Vagina (tissue), 2 donors: Measurements from ENCODE around the gene PKLR. TPM values are rescaled to one million over a fixed set of nuclear protein-coding genes. Genes with fewer than 3 reads are reported as not detected.
"Not testable (repeated sequence)": the region's sequence is repeated elsewhere in the genome, so short reads cannot be mapped to it uniquely, and the experiment has no call there.

Experiments used
- DNase-seq, 2 donors: peaks; one replicate each; pipeline ENCODE4 v3.0.0-alpha.2; 2017; ENCODE audit errors: extremely low spot score in 2 of 2
- H3K27ac ChIP-seq: fragments of 200-600 bp; sonication (generic); one replicate; pipeline ENCODE4 v1.5.1; 2019
- H3K27me3 ChIP-seq: fragments of 200-600 bp; sonication (generic); one replicate; pipeline ENCODE4 v1.5.1; 2019
- H3K36me3 ChIP-seq, 2 donors: fragments of 200-600 bp; sonication (generic); one replicate each; pipeline ENCODE4 v1.5.1; 2017 to 2019
- H3K4me1 ChIP-seq: fragments of 200-600 bp; sonication (generic); one replicate; pipeline ENCODE4 v1.5.1; 2019
- H3K4me3 ChIP-seq, 2 donors: fragments of 200-600 bp; sonication (generic); 1 replicate in 1 of 2; 2 replicates in 1 of 2; pipeline ENCODE4 v1.5.1; 2016 to 2019
- H3K9me3 ChIP-seq: fragments of 200-600 bp; sonication (generic); one replicate; pipeline ENCODE4 v1.5.1; 2019
- POLR2A ChIP-seq, 2 donors: fragments of 450-650 bp; IDR thresholded peaks; one replicate each; pipeline ENCODE4 v1.6.1; 2017; ENCODE audit warnings: antibody characterized with exemption in 2 of 2, mild to moderate bottlenecking in 2 of 2, moderate library complexity in 2 of 2
- POLR2AphosphoS5 ChIP-seq, 2 donors: sonication (generic); formaldehyde crosslinking; IDR thresholded peaks; one replicate each; pipeline ENCODE4 v1.9.0; 2017; ENCODE audit warnings: antibody characterized with exemption in 2 of 2, mild to moderate bottlenecking in 2 of 2, low read depth in 1 of 2; ENCODE audit not compliant: insufficient read depth in 1 of 2
- intact Hi-C: fragments of 100-400 bp; cut with DNase I; formaldehyde crosslinking; loops from one replicate; pipeline ENCODE4 v1.15.1; 2023
- total RNA-seq: library from RNA; depleted of rRNA; stranded (reverse); fragments of >200 nt; gene quantifications from one replicate; pipeline ENCODE4 v1.2.3, GENCODE V29; 2016
- TF ChIP-seq, protein P1 (sequence below), 3 experiments: fragments of 450-650 bp in 2 of 3; fragments of 200-600 bp in 1 of 3; sonication (generic) in 1 of 3; IDR thresholded peaks; one replicate each; pipeline ENCODE4 v1.5.1; 2017 to 2019; ENCODE audit warnings: antibody characterized with exemption in 3 of 3, mild to moderate bottlenecking in 2 of 3, moderate library complexity in 2 of 3

PKLR gene
- total RNA-seq, 1 donor from 2014 or later, result not detected

DNA sequence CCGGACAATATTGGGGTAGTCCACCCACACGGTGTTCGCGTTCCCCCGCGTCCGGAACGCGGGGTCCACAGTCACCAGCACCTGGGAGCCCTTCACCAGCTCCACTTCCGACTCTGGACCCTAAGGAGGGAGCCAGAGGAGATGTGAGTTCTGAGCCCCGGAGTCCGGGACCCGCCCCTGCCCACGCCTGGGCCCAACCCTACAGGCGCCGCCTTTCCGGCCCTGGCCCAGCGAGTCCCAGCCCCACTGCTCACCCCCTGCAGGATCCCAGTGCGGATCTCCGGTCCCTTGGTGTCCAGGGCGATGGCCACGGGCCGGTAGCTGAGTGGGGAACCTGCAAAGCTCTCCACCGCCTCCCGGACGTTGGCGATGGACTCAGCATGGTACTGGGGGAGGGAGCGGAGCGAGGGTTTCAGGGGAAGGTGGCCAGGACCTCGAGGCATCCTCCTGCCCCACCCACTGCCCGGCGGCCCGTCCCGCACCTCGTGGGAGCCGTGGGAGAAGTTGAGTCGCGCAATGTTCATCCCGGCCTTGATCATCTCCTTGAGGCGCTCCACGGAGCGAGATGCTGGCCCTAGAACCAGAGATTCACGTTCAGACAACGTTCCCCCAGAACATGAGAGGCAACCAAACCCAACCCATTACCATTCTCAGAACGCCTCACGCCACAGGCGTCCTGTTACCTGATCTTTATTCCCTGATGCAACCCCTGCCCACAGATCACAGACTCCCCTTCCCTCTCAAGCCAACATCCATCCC lies 5.9 kb downstream of the PKLR start:
- Histone ChIP-seq H3K4me1 (peaks cover 15% of the 10 kb centered on the region), H3K27ac (no peak overlapping the region), H3K4me3 (peak overlapping the region in 1 of 2 donors; percentile 25), H3K36me3 (no peaks in the 10 kb centered on the region), H3K9me3 (no peaks in the 10 kb centered on the region), H3K27me3 (no peaks in the 10 kb centered on the region)
- intact Hi-C loops, result no loop called here
- no peak for DNase-seq
- no peak for TF ChIP-seq POLR2AphosphoS5 (IDR thresholded peaks at IDR 0.05; ENCODE audit: insufficient read depth in 1 of 2, low read depth in 1 of 2)
- TF ChIP-seq POLR2A (IDR thresholded peaks at IDR 0.05), result no peak
- TF ChIP-seq, protein P1, sequence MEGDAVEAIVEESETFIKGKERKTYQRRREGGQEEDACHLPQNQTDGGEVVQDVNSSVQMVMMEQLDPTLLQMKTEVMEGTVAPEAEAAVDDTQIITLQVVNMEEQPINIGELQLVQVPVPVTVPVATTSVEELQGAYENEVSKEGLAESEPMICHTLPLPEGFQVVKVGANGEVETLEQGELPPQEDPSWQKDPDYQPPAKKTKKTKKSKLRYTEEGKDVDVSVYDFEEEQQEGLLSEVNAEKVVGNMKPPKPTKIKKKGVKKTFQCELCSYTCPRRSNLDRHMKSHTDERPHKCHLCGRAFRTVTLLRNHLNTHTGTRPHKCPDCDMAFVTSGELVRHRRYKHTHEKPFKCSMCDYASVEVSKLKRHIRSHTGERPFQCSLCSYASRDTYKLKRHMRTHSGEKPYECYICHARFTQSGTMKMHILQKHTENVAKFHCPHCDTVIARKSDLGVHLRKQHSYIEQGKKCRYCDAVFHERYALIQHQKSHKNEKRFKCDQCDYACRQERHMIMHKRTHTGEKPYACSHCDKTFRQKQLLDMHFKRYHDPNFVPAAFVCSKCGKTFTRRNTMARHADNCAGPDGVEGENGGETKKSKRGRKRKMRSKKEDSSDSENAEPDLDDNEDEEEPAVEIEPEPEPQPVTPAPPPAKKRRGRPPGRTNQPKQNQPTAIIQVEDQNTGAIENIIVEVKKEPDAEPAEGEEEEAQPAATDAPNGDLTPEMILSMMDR (IDR thresholded peaks at IDR 0.05), result no peak

DNA sequence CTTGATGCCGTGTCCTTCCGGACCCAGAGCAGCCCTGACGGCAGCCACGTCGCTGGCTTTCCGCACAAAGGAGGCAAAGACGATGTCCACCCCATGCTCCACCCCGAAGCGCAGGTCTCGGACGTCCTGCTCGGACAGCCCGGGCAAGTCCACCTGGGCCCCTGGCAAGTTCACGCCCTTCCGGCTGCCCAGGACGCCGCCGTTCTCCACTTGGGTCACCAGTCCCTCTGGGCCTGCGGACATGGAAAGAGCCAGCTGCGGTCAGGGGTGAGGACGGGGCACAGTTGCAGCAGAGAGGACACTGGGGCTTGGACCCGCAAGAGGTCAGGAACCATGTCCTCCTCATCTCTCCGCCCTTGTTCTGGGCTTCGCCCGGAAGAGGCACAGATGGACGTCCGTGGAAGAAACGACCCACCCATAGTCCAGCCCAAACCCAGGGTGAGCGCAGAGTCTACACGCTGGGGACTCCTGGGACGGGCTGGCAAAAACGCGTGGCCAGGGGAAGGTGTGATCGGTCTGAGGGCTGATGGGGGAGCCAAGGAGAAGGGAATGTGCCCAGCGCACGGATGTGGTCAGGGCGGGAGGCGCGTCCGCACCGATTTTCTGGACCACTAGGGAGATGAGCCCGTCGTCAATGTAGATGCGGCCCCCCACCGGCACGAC lies 6.6 kb downstream of the PKLR start:
- no peak overlapping the region for H3K27ac ChIP-seq
- H3K4me3 ChIP-seq, result peak overlapping the region in 1 of 2 donors; percentile 25
- no peaks in the 10 kb centered on the region for H3K27me3 ChIP-seq
- intact Hi-C loops, result no loop called here
- no peak for TF ChIP-seq POLR2AphosphoS5 (IDR thresholded peaks at IDR 0.05; ENCODE audit: insufficient read depth in 1 of 2, low read depth in 1 of 2)
- TF ChIP-seq POLR2A (IDR thresholded peaks at IDR 0.05), result no peak
- TF ChIP-seq, protein P1 (IDR thresholded peaks at IDR 0.05), result no peak
- H3K4me1 ChIP-seq, result peaks cover 15% of the 10 kb centered on the region
- H3K9me3 ChIP-seq, result no peaks in the 10 kb centered on the region
- DNase-seq, result no peak
- no peaks in the 10 kb centered on the region for H3K36me3 ChIP-seq

DNA sequence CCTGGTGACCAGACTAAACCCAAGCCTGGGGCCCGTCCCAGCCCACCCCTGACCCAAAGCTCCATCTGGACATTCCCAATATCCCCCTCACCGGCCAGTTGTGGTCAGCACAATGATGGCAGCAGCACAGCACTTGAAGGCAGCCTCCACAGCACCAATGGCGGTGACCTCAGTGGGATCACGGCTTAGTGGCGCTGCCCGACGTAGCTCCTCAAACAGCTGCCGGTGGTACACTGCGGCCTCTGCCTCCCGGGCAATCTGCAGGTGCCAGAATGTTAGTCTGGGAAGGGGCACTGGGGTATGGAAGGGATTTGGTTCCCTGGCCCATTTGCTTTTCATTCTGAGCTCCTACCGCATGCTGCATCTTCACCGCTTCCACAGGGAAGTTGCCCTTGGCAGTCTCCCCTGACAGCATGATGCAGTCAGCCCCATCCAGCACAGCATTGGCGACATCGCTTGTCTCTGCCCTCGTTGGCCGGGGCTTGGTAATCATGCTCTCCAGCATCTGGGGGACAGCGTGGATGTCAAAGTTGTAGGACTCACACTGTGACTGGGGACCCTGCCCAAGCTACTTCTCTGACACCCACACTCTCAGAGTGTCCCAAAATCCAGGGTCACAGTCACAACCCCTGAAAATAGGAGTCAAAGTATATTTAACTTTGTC lies 8.0 kb downstream of the PKLR start:
- no peak overlapping the region for H3K4me3 ChIP-seq
- no peak for DNase-seq
- no peaks in the 10 kb centered on the region for H3K36me3 ChIP-seq
- intact Hi-C loops, result no loop called here
- H3K4me1 ChIP-seq, result peaks cover 15% of the 10 kb centered on the region
- H3K27ac ChIP-seq, result no peak overlapping the region
- no peaks in the 10 kb centered on the region for H3K27me3 ChIP-seq
- no peak for TF ChIP-seq POLR2A (IDR thresholded peaks at IDR 0.05)
- TF ChIP-seq, protein P1 (IDR thresholded peaks at IDR 0.05), result no peak
- TF ChIP-seq POLR2AphosphoS5 (IDR thresholded peaks at IDR 0.05; ENCODE audit: insufficient read depth in 1 of 2, low read depth in 1 of 2), result no peak
- H3K9me3 ChIP-seq, result no peaks in the 10 kb centered on the region

DNA sequence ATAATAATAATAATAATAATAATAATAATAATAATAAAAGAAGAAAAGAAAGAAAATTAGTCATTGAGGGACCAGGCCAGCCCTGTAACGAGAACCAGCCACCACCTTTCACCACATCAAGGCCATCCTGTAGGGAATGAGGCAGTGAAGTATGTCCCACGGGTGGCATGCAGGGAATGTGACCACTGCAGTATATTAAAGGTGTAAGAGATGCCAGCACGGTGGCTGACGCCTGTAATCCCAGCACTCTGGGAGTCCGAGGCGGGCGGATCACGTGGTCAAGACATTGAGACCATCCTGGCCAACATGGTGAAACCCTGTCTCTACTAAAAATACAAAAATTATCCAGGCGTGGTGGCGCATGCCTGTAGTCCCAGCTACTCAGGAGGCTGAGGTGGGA lies 10.2 kb downstream of the PKLR start:
- H3K4me1 ChIP-seq, result peaks cover 15% of the 10 kb centered on the region
- H3K9me3 ChIP-seq, H3K27me3 ChIP-seq, H3K36me3 ChIP-seq, intact Hi-C loops, DNase-seq, H3K4me3 ChIP-seq, H3K27ac ChIP-seq: not testable (repeated sequence)

DNA sequence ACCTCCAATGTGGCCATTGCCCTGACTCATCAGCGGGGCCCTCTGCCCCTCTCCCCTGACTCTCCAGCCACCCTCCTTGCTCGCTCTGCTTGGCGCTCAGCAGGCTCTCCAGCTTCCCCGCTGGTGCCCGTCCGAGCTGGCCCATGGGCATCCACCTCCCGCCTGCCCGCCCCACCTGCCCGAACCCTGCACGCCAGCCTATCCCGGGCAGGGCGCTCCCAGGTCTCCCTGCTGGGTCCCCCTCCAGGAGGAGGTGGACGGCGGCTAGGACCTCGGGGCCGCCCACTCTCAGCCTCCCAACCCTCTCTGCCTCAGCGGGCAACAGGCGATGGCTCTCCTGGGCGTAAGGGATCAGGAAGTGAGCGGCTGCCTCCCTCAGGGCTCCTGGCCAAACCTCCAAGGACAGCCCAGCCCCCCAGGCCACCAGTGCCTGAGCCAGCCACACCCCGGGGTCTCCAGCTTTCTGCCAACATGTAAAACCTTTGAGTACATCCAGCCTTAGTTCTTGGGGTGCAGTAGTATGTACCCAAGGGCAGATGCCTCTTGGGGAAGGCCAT lies 13.2 kb downstream of the PKLR start:
- Histone ChIP-seq H3K36me3 (peaks cover 0 to 5% of the 10 kb centered on the region in 2 donors), H3K4me1 (no peaks in the 10 kb centered on the region), H3K9me3 (no peaks in the 10 kb centered on the region), H3K27ac (no peak overlapping the region), H3K27me3 (no peaks in the 10 kb centered on the region), H3K4me3 (no peak overlapping the region)
- intact Hi-C loops, result no loop called here
- DNase-seq, result no peak
- TF ChIP-seq POLR2AphosphoS5 (IDR thresholded peaks at IDR 0.05; ENCODE audit: insufficient read depth in 1 of 2, low read depth in 1 of 2) (no peak), POLR2A (IDR thresholded peaks at IDR 0.05) (no peak)
- TF ChIP-seq, protein P1 (IDR thresholded peaks at IDR 0.05), result no peak
